Measurements from ENCODE around the gene SCN1B. TPM values are rescaled to one million over a fixed set of nuclear protein-coding genes. Genes with fewer than 3 reads are reported as not detected.

Gene SCN1B
- total RNA-seq, 1 donor from 2014 or later, result 8.6 TPM

DNA sequence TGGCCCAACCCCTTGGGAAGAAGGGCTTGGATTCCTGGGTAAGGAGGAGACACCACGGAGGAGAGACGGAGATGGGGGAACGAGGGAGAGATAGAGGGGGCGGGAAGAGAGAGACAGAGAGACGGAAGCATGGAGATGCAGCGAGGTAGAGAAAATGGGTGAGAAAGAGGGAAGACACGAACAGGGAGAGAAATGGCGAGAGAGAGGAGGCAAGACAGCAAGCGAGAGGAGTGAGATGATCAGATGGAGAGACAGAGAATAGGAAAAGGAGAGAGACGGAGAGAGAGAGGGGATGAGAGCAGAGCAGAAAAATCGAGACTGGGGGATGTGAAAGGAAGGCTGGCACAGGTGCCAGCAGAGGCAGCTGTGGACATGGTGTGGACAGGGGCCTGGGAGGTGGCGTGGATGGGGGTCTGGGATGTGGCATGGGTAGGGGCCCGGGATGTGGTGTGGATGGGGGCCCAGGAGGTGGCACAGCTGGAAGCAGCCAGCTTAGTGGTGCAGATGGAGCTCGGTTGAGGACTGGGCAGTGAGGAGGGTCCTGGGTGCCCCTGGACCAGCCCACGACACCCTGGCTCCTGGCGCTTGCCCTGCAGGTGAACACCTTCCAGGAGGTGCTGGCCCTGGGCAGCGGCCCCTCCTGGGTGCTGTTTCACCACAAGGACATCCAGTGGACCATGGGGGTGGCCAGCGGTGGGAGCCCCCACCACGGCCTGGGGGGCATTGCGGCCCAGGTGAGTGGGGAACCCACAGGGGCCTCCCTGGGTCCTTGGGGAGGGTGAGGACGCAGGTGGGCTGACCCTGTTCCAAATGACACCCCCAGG is 45.1 kb downstream of the SCN1B start:
- H3K27me3 ChIP-seq, result no peaks in the 10 kb centered on the region
- H3K27ac ChIP-seq, result no peak overlapping the region
- H3K9me3 ChIP-seq, result no peaks in the 10 kb centered on the region
- TF ChIP-seq CTCF (IDR thresholded peaks at IDR 0.05) (no peak), POLR2A (IDR thresholded peaks at IDR 0.05) (no peak), POLR2AphosphoS5 (IDR thresholded peaks at IDR 0.05; ENCODE audit: insufficient read depth in 1 of 2, low read depth in 1 of 2) (no peak)
- intact Hi-C loops (cut with DNase I), result loop anchor here (5.0 kb wide), 1 partner anchor 67 kb away; the partner anchor contains the start of gene FXYD7
- H3K36me3 ChIP-seq, result no peaks in the 10 kb centered on the region
- H3K4me3 ChIP-seq, result no peak overlapping the region
- no peaks in the 10 kb centered on the region for H3K4me1 ChIP-seq
- DNase-seq (ENCODE audit: extremely low spot score in 2 of 2), result no peak

- intact Hi-C loops (cut with DNase I), result loop anchor here (5.0 kb wide), 1 partner anchor 66 kb away; the partner anchor contains the start of gene FXYD7
Observed at GRCh38 chr19:35076026-35076370, 45.7 kb downstream of the SCN1B start.

DNA sequence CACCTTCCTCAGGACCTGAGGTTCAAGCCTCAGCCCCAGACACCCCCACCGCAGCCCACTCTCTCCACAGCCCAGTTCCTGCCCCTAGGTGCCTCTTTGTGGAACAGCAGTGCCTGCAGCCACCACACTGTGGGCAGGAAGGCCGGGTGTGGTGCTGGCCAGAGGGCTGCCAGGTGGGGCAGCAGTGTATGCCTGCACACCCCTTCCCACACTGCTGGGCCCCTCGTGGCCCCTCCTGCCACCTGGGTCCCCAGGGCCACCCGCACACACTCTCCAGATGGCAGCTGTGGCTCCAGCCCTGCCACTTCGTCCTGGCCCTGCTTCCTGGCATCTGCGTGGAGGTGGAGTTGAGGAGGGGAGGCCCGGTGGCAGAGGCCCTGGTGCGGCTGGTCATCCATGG is 46.4 kb downstream of the SCN1B start:
- intact Hi-C loops (cut with DNase I), result loop anchor here (5.0 kb wide), 1 partner anchor 66 kb away; the partner anchor contains the start of gene FXYD7
- no peak for DNase-seq (ENCODE audit: extremely low spot score in 2 of 2)
- Histone ChIP-seq H3K27ac (no peak overlapping the region), H3K4me1 (no peaks in the 10 kb centered on the region), H3K27me3 (no peaks in the 10 kb centered on the region), H3K9me3 (no peaks in the 10 kb centered on the region), H3K4me3 (no peak overlapping the region), H3K36me3 (no peaks in the 10 kb centered on the region)
- TF ChIP-seq POLR2A (IDR thresholded peaks at IDR 0.05) (no peak), POLR2AphosphoS5 (IDR thresholded peaks at IDR 0.05; ENCODE audit: insufficient read depth in 1 of 2, low read depth in 1 of 2) (no peak), CTCF (IDR thresholded peaks at IDR 0.05) (no peak)

More at GRCh38 chr19:35076026-35076370, 45.7 kb downstream of the SCN1B start:
- Histone ChIP-seq H3K27ac (no peak overlapping the region), H3K27me3 (no peaks in the 10 kb centered on the region), H3K9me3 (no peaks in the 10 kb centered on the region), H3K36me3 (no peaks in the 10 kb centered on the region), H3K4me3 (no peak overlapping the region), H3K4me1 (no peaks in the 10 kb centered on the region)
- no peak for DNase-seq (ENCODE audit: extremely low spot score in 2 of 2)
- TF ChIP-seq POLR2AphosphoS5 (IDR thresholded peaks at IDR 0.05; ENCODE audit: insufficient read depth in 1 of 2, low read depth in 1 of 2), result no peak
- no peak for TF ChIP-seq POLR2A (IDR thresholded peaks at IDR 0.05)
- TF ChIP-seq CTCF (IDR thresholded peaks at IDR 0.05), result no peak

- Histone ChIP-seq H3K36me3 (no peaks in the 10 kb centered on the region), H3K27ac (no peak overlapping the region), H3K9me3 (no peaks in the 10 kb centered on the region), H3K4me3 (no peak overlapping the region), H3K27me3 (no peaks in the 10 kb centered on the region), H3K4me1 (no peaks in the 10 kb centered on the region)
- no peak for TF ChIP-seq POLR2AphosphoS5 (IDR thresholded peaks at IDR 0.05; ENCODE audit: insufficient read depth in 1 of 2, low read depth in 1 of 2)
- TF ChIP-seq CTCF (IDR thresholded peaks at IDR 0.05), result no peak
- TF ChIP-seq POLR2A (IDR thresholded peaks at IDR 0.05), result no peak
- intact Hi-C loops (cut with DNase I), result loop anchor here (5.0 kb wide), 1 partner anchor 65 kb away; the partner anchor contains the start of gene FXYD7
- DNase-seq (ENCODE audit: extremely low spot score in 2 of 2), result no peak
Observed at GRCh38 chr19:35077411-35078223, 47.3 kb downstream of the SCN1B start.
